GM21447 (cell line): Measurements from ENCODE around the gene PODXL2.

ENCODE experiments used
- ATAC-seq: cut with Tn5 transposase; IDR thresholded peaks from one replicate; pipeline ENCODE4 v1.9.1; 2021; ENCODE audit not compliant: unreplicated experiment

PODXL2 gene

GRCh38 chr3:127718916-127719290 is 89.9 kb downstream of the PODXL2 start:
- no peak for ATAC-seq

- ATAC-seq, result no peak
Measured at GRCh38 chr3:127719369-127719768, 90.4 kb downstream of the PODXL2 start.

GRCh38 chr3:127720161-127720823 is 91.3 kb downstream of the PODXL2 start:
- no peak for ATAC-seq

GRCh38 chr3:127720985-127721935 is 92.3 kb downstream of the PODXL2 start:
- no peak for ATAC-seq

GRCh38 chr3:127722091-127722784 is 93.3 kb downstream of the PODXL2 start:
- ATAC-seq, result no peak
